ENCODE measurements around the gene IGSF9. TPM values are rescaled to one million over a fixed set of nuclear protein-coding genes. Genes with fewer than 3 reads are reported as not detected.

IGSF9 gene
- polyA plus RNA-seq, 1 donor from 2014 or later: 11.8 TPM

DNA sequence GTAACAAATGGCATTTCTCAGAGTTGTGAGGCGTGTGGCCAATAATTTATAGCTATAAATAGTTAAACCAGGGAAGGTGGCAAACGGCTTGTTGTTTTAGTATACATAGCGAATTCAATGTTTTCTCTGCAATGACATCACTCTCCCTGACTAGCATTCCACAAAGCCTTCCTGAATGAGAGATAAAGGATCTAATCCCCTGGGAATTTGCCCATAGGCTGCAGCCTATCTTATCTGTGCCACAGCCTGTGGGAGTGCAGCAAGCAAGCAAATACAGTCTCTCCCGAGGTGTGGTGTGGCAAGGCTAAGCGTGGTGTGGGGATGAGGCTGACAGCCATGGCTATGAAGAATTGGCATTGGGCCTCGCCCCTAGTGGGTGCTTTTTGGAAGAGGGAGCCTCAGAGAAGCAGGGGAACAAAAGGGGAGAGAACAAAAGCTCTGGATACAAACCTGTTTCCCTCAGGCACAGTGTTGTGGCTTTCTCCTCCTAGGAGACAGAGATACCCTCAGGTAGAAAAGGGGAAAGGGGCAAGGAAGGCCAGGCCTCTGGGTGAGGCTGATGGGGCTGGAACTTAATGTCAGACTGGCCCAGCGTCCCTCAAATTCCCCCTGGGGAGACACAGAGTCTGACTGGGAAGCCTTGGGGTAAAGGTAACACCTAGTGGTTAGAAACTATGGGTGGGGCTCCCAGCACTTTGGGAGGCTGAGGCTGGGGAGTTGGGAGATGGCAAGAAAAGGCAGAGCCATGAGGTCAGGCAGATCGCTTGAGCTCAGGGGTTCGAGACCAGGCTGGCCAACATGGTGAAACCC, 29.0 kb downstream of the IGSF9 start:
- Histone ChIP-seq H3K4me2 (ENCODE audit: low read length) (no peak overlapping the region), H3K36me3 (ENCODE audit: insufficient read depth, low read length) (no peaks in the 10 kb centered on the region), H3K9ac (ENCODE audit: low read length) (no peak overlapping the region), H3K27me3 (ENCODE audit: insufficient read depth, low read depth, low read length) (no peaks in the 10 kb centered on the region), H3K79me2 (replicated peaks; ENCODE audit: insufficient read depth, low read length) (no peaks in the 10 kb centered on the region), H3K9me2 (ENCODE audit: insufficient read depth, low read length) (no peaks in the 10 kb centered on the region), H4K20me1 (ENCODE audit: insufficient read depth) (no peaks in the 10 kb centered on the region), H2AFZ (ENCODE audit: low read depth, low read length) (no peak overlapping the region), H3K4me3 (ENCODE audit: low read length) (no peak overlapping the region), H3F3A (ENCODE audit: insufficient read depth, low read length, poor library complexity, severe bottlenecking) (no peaks in the 10 kb centered on the region), H3K9me3 (ENCODE audit: low read length) (no peaks in the 10 kb centered on the region), H3K27ac (ENCODE audit: low read length) (no peak overlapping the region)
- TF ChIP-seq, protein P1, sequence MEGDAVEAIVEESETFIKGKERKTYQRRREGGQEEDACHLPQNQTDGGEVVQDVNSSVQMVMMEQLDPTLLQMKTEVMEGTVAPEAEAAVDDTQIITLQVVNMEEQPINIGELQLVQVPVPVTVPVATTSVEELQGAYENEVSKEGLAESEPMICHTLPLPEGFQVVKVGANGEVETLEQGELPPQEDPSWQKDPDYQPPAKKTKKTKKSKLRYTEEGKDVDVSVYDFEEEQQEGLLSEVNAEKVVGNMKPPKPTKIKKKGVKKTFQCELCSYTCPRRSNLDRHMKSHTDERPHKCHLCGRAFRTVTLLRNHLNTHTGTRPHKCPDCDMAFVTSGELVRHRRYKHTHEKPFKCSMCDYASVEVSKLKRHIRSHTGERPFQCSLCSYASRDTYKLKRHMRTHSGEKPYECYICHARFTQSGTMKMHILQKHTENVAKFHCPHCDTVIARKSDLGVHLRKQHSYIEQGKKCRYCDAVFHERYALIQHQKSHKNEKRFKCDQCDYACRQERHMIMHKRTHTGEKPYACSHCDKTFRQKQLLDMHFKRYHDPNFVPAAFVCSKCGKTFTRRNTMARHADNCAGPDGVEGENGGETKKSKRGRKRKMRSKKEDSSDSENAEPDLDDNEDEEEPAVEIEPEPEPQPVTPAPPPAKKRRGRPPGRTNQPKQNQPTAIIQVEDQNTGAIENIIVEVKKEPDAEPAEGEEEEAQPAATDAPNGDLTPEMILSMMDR (IDR thresholded peaks at IDR 0.05; ENCODE audit: poor library complexity, severe bottlenecking): no peak
- TF ChIP-seq, protein P2, sequence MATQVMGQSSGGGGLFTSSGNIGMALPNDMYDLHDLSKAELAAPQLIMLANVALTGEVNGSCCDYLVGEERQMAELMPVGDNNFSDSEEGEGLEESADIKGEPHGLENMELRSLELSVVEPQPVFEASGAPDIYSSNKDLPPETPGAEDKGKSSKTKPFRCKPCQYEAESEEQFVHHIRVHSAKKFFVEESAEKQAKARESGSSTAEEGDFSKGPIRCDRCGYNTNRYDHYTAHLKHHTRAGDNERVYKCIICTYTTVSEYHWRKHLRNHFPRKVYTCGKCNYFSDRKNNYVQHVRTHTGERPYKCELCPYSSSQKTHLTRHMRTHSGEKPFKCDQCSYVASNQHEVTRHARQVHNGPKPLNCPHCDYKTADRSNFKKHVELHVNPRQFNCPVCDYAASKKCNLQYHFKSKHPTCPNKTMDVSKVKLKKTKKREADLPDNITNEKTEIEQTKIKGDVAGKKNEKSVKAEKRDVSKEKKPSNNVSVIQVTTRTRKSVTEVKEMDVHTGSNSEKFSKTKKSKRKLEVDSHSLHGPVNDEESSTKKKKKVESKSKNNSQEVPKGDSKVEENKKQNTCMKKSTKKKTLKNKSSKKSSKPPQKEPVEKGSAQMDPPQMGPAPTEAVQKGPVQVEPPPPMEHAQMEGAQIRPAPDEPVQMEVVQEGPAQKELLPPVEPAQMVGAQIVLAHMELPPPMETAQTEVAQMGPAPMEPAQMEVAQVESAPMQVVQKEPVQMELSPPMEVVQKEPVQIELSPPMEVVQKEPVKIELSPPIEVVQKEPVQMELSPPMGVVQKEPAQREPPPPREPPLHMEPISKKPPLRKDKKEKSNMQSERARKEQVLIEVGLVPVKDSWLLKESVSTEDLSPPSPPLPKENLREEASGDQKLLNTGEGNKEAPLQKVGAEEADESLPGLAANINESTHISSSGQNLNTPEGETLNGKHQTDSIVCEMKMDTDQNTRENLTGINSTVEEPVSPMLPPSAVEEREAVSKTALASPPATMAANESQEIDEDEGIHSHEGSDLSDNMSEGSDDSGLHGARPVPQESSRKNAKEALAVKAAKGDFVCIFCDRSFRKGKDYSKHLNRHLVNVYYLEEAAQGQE (IDR thresholded peaks at IDR 0.05; ENCODE audit: borderline replicate concordance): no peak
- TF ChIP-seq TAF1 (IDR thresholded peaks at IDR 0.05; ENCODE audit: low read depth) (no peak), POLR2AphosphoS5 (IDR thresholded peaks at IDR 0.05) (no peak), MXI1 (conservative IDR thresholded peaks at IDR 0.05; ENCODE audit: poor library complexity, severe bottlenecking) (no peak), EZH2 (IDR thresholded peaks at IDR 0.05; ENCODE audit: borderline replicate concordance, insufficient read depth, low read length, poor library complexity, severe bottlenecking) (no peak), SMC3 (conservative IDR thresholded peaks at IDR 0.05; ENCODE audit: poor library complexity) (no peak), EP300 (conservative IDR thresholded peaks at IDR 0.05; ENCODE audit: poor library complexity, severe bottlenecking) (no peak), RAD21 (conservative IDR thresholded peaks at IDR 0.05) (no peak)

DNA sequence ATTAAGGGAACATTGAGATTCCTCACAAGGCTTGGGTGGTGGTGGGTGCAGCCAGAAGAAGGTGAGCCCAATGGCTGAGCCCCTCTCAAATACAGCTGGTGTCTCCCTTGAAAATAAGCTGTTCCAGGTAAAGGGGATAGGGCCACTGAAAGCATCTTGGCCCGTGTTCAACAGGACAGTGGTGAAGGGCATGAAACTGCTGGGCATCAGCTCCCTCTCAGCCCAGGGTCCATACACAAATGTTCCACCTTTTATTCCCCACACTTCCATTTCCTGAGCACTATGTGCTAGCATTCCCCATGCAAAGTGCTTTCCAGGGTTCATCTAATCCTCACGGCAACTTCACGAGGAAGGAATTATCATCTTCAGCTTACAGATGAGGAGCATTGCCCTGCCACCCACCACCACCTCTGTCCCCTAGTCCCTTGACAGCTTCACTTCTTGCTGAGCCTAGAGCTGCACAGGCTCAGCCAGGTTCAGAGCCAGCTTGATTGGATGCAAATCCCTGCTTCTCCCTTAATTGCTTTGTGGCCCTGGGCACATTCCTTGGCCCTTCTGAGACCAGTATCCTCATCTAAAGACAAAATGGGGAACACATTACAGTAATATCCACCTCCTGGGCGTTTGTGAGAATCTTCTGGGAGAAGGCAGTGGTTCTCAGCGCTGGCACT, 29.7 kb downstream of the IGSF9 start:
- no peak overlapping the region for H3K27ac ChIP-seq (ENCODE audit: low read length)

More for the DNA sequence above, 29.7 kb downstream of the IGSF9 start:
- Histone ChIP-seq H4K20me1 (ENCODE audit: insufficient read depth) (no peaks in the 10 kb centered on the region), H2AFZ (ENCODE audit: low read depth, low read length) (no peak overlapping the region), H3K27me3 (ENCODE audit: insufficient read depth, low read depth, low read length) (no peaks in the 10 kb centered on the region), H3K9me2 (ENCODE audit: insufficient read depth, low read length) (no peaks in the 10 kb centered on the region), H3K79me2 (replicated peaks; ENCODE audit: insufficient read depth, low read length) (no peaks in the 10 kb centered on the region), H3K9me3 (ENCODE audit: low read length) (no peaks in the 10 kb centered on the region), H3F3A (ENCODE audit: insufficient read depth, low read length, poor library complexity, severe bottlenecking) (no peaks in the 10 kb centered on the region), H3K9ac (ENCODE audit: low read length) (no peak overlapping the region), H3K4me2 (ENCODE audit: low read length) (no peak overlapping the region), H3K36me3 (ENCODE audit: insufficient read depth, low read length) (no peaks in the 10 kb centered on the region), H3K4me3 (ENCODE audit: low read length) (no peak overlapping the region)
- TF ChIP-seq SMC3 (conservative IDR thresholded peaks at IDR 0.05; ENCODE audit: poor library complexity) (no peak), TAF1 (IDR thresholded peaks at IDR 0.05; ENCODE audit: low read depth) (no peak), POLR2AphosphoS5 (IDR thresholded peaks at IDR 0.05) (no peak), RAD21 (conservative IDR thresholded peaks at IDR 0.05) (no peak), EZH2 (IDR thresholded peaks at IDR 0.05; ENCODE audit: borderline replicate concordance, insufficient read depth, low read length, poor library complexity, severe bottlenecking) (no peak), EP300 (conservative IDR thresholded peaks at IDR 0.05; ENCODE audit: poor library complexity, severe bottlenecking) (no peak)
- TF ChIP-seq, protein P1 (IDR thresholded peaks at IDR 0.05; ENCODE audit: poor library complexity, severe bottlenecking): no peak

Data from neural cell (in vitro differentiated cells).